DND-41 (cell line): ENCODE measurements around the gene MEIS3.

Experiments
- CTCF ChIP-seq: IDR thresholded peaks from 2 replicates; pipeline ENCODE4 v1.5.1; 2012; ENCODE audit warnings: borderline replicate concordance, low read length, moderate library complexity, mild to moderate bottlenecking; ENCODE audit not compliant: poor library complexity, severe bottlenecking; ENCODE audit errors: extremely low read depth
- EZH2 ChIP-seq: IDR thresholded peaks from 3 replicates; pipeline ENCODE4 v1.6.1; 2012; ENCODE audit warnings: borderline replicate concordance, low read depth, mild to moderate bottlenecking, moderate library complexity, low read length, inconsistent platforms; ENCODE audit not compliant: severe bottlenecking

- TF ChIP-seq CTCF (no peak), EZH2 (no peak)
Measured at GRCh38 chr19:47407417-47407774, 11.9 kb downstream of the MEIS3 start.
